Measurements from ENCODE around the gene PREP. TPM values are rescaled to one million over a fixed set of nuclear protein-coding genes. Genes with fewer than 3 reads are reported as not detected.
A peak's percentile ranks its signal among the peaks of the same experiment; 100 is the strongest.

Gene PREP
- total RNA-seq, 6 experiments from 2014 or later, result 14.8 to 18.8 (median 16.7) TPM

GRCh38 chr6:105401247-105402089 is 1.4 kb downstream of the PREP start:
- Histone ChIP-seq H3K9me3 (no peaks in the 10 kb centered on the region), H3K36me3 (peaks cover 0 to 9% (median 0%) of the 10 kb centered on the region in 4 donors), H3K27ac (peak overlapping the region in 1 of 3 donors; percentile 9), H3K27me3 (no peaks in the 10 kb centered on the region), H3K4me3 (peak overlapping the region; percentile 89 to 98 (median 92)), H3K4me1 (peaks cover 0 to 23% (median 2%) of the 10 kb centered on the region in 4 donors)
- DNase-seq (no peak), ATAC-seq (no peak)
- TF ChIP-seq POLR2A (IDR thresholded peaks at IDR 0.05), result no peak
- TF ChIP-seq, protein P1, sequence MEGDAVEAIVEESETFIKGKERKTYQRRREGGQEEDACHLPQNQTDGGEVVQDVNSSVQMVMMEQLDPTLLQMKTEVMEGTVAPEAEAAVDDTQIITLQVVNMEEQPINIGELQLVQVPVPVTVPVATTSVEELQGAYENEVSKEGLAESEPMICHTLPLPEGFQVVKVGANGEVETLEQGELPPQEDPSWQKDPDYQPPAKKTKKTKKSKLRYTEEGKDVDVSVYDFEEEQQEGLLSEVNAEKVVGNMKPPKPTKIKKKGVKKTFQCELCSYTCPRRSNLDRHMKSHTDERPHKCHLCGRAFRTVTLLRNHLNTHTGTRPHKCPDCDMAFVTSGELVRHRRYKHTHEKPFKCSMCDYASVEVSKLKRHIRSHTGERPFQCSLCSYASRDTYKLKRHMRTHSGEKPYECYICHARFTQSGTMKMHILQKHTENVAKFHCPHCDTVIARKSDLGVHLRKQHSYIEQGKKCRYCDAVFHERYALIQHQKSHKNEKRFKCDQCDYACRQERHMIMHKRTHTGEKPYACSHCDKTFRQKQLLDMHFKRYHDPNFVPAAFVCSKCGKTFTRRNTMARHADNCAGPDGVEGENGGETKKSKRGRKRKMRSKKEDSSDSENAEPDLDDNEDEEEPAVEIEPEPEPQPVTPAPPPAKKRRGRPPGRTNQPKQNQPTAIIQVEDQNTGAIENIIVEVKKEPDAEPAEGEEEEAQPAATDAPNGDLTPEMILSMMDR (IDR thresholded peaks at IDR 0.05), result no peak
- WGBS (ENCODE audit: insufficient coverage, low coverage, low lambda C conversion rate, missing lambda C conversion rate), result 27% methylated on average over 8 of the region's 8 CpGs
- intact Hi-C loops (cut with DNase I), result loop anchor here (10.0 kb wide), 1 partner anchor 307 kb away; no protein-coding TSS in a partner anchor

DNA sequence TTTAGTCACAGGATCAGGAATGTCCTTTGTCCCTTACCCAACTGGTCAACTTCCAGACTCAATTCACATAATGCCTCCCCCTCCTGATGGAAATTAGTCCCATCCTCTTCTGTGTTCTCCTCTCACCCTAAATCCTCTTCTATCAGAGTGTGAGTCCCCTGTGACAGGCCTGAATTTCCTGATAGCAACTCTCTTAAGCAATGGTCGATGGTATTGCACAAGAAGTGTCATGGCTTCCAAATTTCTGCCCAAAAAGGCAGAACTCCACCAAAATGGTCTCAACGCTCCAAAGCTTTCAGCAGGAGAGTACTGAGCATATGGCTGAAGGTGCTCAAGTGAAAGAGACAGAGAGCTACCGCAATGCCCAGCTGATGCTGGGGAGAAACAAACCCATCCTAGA is 2.4 kb downstream of the PREP start:
- Histone ChIP-seq H3K4me1 (peaks cover 0 to 23% (median 2%) of the 10 kb centered on the region in 4 donors), H3K27me3 (no peaks in the 10 kb centered on the region), H3K27ac (no peak overlapping the region), H3K36me3 (peaks cover 0 to 18% (median 0%) of the 10 kb centered on the region in 4 donors), H3K9me3 (no peaks in the 10 kb centered on the region), H3K4me3 (no peak overlapping the region)
- 65% methylated on average over 3 of the region's 3 CpGs for WGBS (ENCODE audit: insufficient coverage, low coverage, low lambda C conversion rate, missing lambda C conversion rate)
- intact Hi-C loops (cut with DNase I), result loop anchor here (10.0 kb wide), 1 partner anchor 306 kb away; no protein-coding TSS in a partner anchor
- TF ChIP-seq, protein P1 (IDR thresholded peaks at IDR 0.05), result no peak
- no peak for TF ChIP-seq POLR2A (IDR thresholded peaks at IDR 0.05)
- DNase-seq (no peak), ATAC-seq (no peak)

DNA sequence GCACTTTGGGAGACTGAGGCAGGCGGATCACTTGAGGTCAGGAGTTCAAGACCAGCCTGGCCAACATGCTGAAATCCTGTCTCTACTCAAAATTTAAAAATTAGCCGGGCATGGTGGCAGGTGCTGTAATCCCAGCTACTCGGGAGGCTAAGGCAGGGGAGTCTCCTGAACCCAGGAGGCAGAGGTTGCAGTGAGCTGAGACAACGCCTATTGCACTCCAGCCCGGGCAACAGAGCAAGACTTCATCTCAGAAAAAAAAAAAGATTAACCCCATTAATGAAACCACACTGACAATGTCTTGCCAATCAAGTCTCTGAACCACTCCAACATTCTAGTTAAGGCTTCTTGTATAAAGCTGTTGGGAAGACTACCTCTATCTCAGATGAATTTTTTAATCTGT is 4.0 kb downstream of the PREP start:
- ATAC-seq (no peak), DNase-seq (no peak)
- H3K9me3 ChIP-seq, result no peaks in the 10 kb centered on the region
- H3K4me1 ChIP-seq, result peaks cover 0 to 23% (median 2%) of the 10 kb centered on the region in 4 donors
- no peaks in the 10 kb centered on the region for H3K27me3 ChIP-seq
- intact Hi-C loops (cut with DNase I), result no loop called here
- TF ChIP-seq, protein P1 (IDR thresholded peaks at IDR 0.05), result no peak
- TF ChIP-seq POLR2A (IDR thresholded peaks at IDR 0.05), result no peak
- H3K27ac ChIP-seq, result no peak overlapping the region
- 77% methylated on average over 5 of the region's 5 CpGs for whole genome bisulfite sequencing (ENCODE audit: insufficient coverage, low coverage, low lambda C conversion rate, missing lambda C conversion rate)
- H3K4me3 ChIP-seq, result no peak overlapping the region
- peaks cover 0 to 22% (median 0%) of the 10 kb centered on the region in 4 donors for H3K36me3 ChIP-seq

GRCh38 chr6:105397987-105398386 is 4.9 kb downstream of the PREP start:
- H3K27me3 ChIP-seq, result no peaks in the 10 kb centered on the region
- no peaks in the 10 kb centered on the region for H3K9me3 ChIP-seq
- ATAC-seq (no peak), DNase-seq (no peak)
- peaks cover 0 to 19% (median 2%) of the 10 kb centered on the region in 4 donors for H3K4me1 ChIP-seq
- intact Hi-C loops (cut with DNase I), result no loop called here
- H3K36me3 ChIP-seq, result peaks cover 0 to 22% (median 0%) of the 10 kb centered on the region in 4 donors
- 33% methylated on average over 6 of the region's 6 CpGs for WGBS (ENCODE audit: insufficient coverage, low coverage, low lambda C conversion rate, missing lambda C conversion rate)
- H3K27ac ChIP-seq, result no peak overlapping the region
- H3K4me3 ChIP-seq, result no peak overlapping the region
- TF ChIP-seq, protein P1 (IDR thresholded peaks at IDR 0.05), result no peak
- no peak for TF ChIP-seq POLR2A (IDR thresholded peaks at IDR 0.05)
